LHCN-M2 (cell line): ENCODE results near the gene SHISA6. TPM values are rescaled to one million over a fixed set of nuclear protein-coding genes. Genes with fewer than 3 reads are reported as not detected.

ENCODE experiments used
- DNase-seq: peaks from one replicate; pipeline ENCODE4 v3.0.0-alpha.2; 2012; ENCODE audit warnings: low read depth
- polyA plus RNA-seq: library from polyadenylated mRNA; unstranded; fragments of >200 nt; gene quantifications from one replicate; pipeline ENCODE4 v1.2.1, GENCODE V29; 2012; ENCODE audit warnings: missing spikeins
- total RNA-seq: library from RNA; depleted of rRNA; stranded (reverse); fragments of >200 nt; gene quantifications from 2 replicates; pipeline ENCODE4 v1.2.3, GENCODE V29; 2014; rRNA removed

Gene SHISA6
- total RNA-seq, result not detected in 2 replicates
- not detected for polyA plus RNA-seq

DNA sequence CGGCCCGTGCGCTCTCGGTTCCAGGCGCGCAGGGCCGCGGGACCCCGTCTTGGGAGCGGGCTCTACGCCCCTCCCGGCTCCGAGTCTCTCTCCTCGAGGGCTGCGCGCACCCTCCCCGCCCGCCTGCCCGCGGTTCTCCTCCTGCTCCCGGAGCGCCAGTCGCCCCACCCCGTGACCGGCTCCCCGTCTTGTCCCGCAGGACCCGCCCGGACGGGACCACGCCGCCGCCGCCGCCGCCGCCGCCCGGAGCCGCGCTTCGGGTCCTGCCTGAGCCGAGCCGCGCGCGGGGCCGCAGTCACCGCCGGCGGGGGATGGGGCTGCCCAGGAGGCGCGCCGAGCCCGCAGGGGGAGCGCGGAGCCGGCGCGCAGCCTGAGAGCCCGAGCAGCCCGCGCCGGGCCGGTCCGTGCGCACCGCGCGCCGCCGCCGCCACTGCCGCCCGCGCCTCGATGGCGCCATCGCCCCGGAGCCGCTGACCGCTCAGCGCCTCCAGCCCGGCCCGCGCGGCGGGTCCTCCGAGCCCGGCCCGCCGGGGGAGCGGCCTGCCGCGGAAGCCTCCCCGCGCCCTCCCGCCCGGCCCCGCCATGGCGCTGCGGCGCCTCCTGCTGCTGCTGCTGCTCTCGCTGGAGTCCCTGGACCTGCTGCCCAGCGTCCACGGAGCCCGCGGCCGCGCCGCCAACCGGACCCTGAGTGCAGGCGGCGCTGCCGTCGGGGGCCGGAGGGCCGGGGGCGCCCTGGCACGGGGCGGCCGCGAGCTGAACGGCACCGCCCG is at the start of gene SHISA6:
Gene SHISA6, plus strand, starts transcription at position 373 of the 770 bp plus-strand sequence.
- DNase-seq, result no peak

DNA sequence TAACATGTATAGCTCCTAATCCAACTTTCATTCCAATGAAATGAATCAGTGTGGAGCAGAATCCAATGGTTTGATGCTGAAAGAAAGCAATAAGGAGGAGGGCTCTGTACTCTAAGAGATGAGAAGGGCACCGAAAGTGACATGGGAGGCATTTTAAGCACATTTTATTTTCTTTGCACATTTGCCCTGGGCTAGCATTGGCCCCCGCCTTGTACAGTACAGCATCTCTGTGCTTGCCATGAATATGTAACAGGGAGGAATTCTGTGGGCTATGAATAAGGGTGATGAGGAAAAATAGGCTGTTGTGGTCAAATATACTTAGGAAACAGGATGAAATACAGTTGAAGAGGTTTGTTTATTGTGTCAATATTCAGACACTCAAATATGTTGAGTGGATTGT is 45.2 kb upstream of the SHISA6 start:
- DNase-seq, result no peak

- DNase-seq, result no peak
Observed at GRCh38 chr17:11204991-11205390, 36.0 kb upstream of the SHISA6 start.

DNA sequence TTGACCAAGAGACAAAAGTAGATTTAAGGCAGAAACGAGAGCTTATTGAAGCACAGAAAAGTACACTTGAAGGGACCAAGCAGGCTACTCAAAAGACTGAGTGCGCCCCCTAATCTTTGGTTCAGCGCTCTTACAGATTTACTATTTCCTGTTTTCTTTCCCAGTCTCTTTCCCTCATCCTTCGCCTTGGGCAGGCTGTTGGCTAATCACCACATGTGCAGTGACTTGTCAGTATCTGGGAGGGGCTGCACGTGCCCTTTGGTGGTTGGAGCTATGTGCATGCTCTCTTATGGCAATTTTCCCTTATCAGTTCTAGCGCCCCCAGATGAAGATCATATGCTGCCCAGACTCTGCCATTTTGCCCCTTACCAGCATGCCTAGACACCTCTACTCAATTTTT is 35.4 kb upstream of the SHISA6 start:
- no peak for DNase-seq

DNA sequence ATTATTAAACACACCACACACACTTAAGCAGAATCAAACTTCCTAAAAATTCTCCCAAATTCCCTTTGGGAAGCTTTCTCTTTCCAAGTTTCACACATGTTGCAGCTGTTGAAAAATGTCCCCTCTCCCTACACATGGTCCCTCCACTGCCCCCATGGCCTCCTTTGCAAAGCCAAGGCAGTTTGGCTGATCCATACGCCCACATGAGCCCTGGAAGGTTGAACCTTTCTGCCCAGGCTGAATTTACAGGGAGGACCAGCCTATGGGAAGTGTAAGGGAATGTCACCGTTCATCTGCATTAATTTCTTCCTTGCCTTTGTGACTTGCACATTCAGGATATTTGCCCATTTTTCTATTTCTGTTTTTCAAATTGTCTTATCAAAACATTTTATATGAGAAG is 31.1 kb upstream of the SHISA6 start:
- DNase-seq, result no peak

DNA sequence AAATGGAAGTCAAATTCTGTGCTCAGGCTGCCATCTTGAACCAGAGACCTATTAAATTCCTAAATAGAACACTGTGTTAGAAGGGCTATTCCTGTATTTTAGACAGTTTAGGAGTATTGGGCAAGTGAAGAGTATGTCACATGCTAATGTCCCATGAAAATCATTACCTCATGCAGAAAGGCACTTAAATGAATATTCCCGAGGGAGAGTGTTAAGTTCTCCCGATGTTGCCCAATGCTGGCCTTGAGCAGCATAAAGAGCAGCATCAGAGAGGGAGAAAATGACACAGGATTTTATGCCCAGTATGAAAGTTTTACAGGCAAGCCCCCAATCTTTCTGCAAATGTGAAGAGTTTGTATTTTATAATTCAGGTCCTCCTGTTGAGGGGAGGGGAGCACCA is 28.2 kb upstream of the SHISA6 start:
- no peak for DNase-seq

GRCh38 chr17:11216976-11217375 is 24.0 kb upstream of the SHISA6 start:
- DNase-seq, result no peak

- no peak for DNase-seq
Observed at GRCh38 chr17:11221196-11221595, 19.8 kb upstream of the SHISA6 start.

DNA sequence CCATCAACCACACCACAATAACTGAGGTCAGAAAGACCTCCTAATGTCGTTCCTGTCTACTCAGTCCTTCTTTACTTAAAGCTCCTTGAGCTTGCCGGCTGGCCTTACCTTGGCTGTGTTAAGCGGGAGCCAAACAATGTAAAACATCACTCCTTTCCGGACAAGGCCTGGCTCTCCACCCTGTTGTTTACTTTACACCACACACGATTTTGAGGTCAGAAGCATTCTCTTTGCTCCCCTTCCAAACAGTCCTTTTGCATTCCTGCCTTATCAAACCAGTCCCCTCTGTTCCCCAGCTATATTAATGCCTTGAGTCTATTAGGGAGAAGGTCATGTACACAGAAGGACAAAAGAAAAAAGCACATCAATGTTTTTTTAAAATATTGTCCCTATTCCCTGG is 19.3 kb upstream of the SHISA6 start:
- DNase-seq, result no peak

GRCh38 chr17:11238705-11239104 is 2.3 kb upstream of the SHISA6 start:
- no peak for DNase-seq

DNA sequence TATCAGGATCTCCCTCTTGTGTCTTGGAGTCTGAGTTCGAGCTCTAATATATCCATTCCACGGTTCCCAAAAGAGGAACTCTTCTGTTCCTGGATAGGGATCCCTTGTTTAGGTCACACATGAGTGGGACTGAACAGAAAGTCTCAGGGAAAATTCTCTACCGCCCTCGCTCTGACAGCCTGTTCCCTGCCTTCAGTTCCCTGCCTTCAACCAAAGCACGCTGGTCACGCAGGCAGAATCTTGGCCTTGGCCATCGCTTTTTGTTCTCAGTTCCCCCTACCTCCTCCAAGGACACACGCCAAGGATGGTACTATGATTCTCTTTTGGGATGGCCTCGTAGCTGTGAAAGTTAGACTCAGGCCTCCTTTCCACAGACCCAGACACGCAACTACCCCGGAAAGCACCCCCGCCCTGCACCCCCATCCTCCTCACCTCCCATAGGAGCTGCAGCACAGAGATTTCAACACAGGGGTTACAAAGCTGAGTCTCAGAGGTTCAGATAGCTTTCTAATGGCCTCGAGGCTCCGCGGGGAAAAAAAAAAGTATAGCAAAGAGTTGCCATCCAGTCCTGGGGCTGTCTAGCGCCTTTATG is 1.5 kb upstream of the SHISA6 start:
- DNase-seq, result no peak

GRCh38 chr17:11240041-11240840 is 772 bp upstream of the SHISA6 start:
- DNase-seq, result no peak

DNA sequence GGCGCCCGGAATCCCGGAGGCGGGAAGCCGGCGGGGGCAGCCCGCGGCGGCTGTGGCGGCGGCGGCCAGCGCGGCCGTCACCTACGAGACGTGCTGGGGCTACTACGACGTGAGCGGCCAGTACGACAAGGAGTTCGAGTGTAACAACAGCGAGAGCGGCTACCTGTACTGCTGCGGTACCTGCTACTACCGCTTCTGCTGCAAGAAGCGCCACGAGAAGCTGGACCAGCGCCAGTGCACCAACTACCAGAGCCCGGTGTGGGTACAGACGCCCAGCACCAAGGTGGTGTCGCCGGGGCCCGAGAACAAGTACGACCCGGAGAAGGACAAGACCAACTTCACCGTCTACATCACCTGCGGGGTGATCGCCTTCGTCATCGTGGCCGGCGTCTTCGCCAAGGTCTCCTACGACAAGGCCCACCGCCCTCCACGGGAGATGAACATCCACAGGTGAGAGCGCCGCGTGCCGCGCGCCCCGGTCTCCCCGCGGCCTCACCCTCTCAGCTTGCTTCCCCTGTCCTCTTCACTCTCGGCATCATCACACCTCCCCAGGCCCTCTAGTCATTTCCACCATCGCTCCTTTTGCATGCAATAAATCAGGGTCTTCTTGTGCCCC is 706 bp downstream of the SHISA6 start:
- DNase-seq, result no peak

DNA sequence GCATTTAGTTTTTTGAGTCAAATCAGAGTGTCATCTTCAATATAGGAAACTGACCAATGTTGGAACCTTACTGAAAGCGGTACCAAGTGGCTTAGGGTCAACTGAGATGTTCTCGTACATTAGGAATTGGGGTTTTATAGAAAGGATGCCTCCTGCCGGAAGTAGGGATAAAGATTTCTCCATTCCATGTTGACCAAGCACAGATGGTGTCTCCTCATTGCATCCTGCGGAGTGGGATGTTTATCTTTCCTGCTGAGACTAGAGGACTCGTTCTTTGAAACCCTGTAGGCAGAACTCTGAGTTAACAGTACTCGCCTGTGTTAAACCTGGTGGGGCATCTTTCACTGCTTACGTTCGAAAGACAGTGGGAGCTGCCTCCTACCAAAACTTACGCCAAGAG is 1.4 kb downstream of the SHISA6 start:
- DNase-seq, result no peak

GRCh38 chr17:11244776-11245175 is 3.8 kb downstream of the SHISA6 start:
- DNase-seq, result no peak

- no peak for DNase-seq
Observed at GRCh38 chr17:11245187-11245586, 4.2 kb downstream of the SHISA6 start.

DNA sequence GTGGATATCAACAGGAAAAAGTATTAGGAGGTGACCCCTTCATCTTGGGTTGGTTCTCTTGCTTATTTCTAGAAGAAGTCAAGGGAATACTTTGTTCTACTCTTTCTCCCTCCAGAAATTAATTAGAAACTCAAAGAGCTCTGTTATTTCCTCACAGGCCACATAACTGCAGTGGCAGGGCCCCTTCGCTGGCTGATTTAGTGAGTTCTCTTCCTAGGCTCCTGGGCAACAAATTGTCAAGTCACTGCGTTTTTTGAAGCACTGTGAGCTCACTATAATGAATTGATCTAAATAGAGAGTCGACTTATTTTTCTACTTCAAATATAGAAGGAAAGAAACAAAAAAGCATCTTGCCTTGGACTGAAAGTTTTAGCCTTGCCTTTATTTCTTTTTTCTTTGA is 4.8 kb downstream of the SHISA6 start:
- no peak for DNase-seq

DNA sequence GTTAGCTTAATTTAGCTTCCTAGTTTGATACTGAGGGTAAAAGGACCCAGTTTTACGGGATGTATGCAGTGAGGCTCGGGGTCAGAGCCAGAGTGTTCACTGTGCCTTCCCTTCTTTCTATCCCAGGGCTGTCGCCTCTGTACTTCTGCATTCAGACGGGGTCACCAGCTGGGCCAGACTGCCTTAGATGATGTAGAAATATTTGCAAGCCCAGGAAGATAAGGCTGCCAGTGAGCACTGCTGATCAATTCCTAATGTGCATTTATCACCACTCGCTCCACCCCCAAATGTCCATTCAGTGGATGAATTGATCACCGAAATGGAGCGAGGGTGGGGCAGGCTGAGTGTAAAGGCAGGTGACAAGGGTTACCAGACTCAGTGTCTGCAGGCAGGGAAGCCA is 9.1 kb downstream of the SHISA6 start:
- no peak for DNase-seq

DNA sequence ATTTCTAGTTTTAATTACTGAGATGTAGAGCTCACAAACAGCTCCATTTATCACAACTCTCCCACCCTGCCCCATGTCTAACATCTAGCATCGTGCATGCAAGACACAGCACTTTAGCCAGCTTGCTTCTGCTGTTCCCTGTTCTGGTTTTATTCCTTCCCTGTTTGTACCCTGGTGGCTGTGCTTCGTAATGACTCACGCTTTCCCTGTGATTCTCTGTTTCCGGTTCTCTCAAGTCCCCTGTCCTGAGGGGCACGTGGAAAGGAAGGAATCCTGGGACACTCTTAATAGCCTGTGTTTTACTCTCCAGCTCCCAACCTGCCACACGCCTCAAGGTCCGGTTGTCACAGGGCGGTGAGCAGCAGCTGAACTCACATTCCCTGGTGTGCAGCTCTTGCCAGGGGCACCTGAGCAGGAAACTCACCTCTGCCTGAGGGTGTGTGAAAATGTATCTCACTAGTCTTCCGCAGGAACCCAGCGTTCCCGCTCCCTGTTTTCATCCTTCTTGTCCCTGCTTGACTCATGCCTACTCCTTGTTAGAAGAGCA is 10.6 kb downstream of the SHISA6 start:
- DNase-seq, result no peak

DNA sequence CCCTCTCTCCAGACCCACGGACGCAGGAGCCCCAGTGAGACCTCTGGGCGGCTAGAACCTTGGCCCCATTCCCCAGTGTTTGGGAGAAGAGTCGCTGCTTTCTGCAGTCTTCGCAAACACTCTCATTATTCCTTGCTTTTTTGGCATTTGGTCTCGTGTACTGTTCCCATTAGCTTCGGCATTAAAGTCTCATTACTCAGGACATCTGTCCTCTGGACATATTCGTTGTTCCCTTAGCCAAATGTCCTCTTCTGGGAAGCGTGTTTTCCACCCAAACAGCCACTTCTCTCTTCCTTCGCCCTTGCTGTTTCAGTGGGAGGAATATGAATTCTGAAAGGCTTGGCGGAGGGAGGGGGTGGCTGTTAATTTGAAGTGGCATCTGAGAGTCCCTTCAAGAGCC is 11.1 kb downstream of the SHISA6 start:
- DNase-seq, result no peak

DNA sequence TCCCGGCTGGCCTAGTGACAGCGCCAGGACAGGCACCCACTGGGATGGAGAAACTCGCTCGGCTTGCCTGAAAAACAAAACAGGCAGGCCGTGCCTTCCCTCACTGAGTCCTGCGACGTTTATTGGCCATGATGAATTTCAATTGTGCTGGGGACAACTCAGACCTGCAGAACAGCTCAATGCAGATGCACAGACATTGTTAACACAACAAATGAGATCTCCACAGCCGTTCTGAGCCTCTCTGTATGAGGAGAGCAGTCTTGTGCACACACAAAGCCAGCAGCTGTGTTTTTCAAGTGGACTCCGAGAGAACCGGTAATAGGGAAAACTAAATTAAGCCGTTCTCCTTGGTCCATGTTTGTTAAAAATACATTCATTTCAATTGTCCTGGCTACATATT is 15.9 kb downstream of the SHISA6 start:
- no peak for DNase-seq
